GM18873 (cell line): Measurements from ENCODE around the gene KLF4.

Experiments used
- ATAC-seq: cut with Tn5 transposase; IDR thresholded peaks from one replicate; pipeline ENCODE4 v1.9.1; 2021; ENCODE audit warnings: mild to moderate bottlenecking, moderate library complexity, moderate number of reproducible peaks; ENCODE audit not compliant: unreplicated experiment, low FRiP score

Gene KLF4

GRCh38 chr9:107488375-107489143, 1.0 kb downstream of the KLF4 start:
- ATAC-seq = no peak

- no peak for ATAC-seq
These were observed 1.8 kb downstream of the KLF4 start for GRCh38 chr9:107487521-107488374.

GRCh38 chr9:107486674-107487520, 2.7 kb downstream of the KLF4 start:
- ATAC-seq = no peak

- ATAC-seq = no peak
These were observed 4.0 kb downstream of the KLF4 start for GRCh38 chr9:107485458-107486043.

GRCh38 chr9:107484117-107484723, 5.3 kb downstream of the KLF4 start:
- ATAC-seq = no peak

- ATAC-seq = no peak
These were observed 5.9 kb downstream of the KLF4 start for GRCh38 chr9:107483666-107484065.

GRCh38 chr9:107481035-107481434, 8.5 kb downstream of the KLF4 start:
- no peak for ATAC-seq

GRCh38 chr9:107480386-107480789, 9.2 kb downstream of the KLF4 start:
- no peak for ATAC-seq

GRCh38 chr9:107478805-107479204, 10.8 kb downstream of the KLF4 start:
- ATAC-seq = no peak

GRCh38 chr9:107474124-107474523, 15.4 kb downstream of the KLF4 start:
- no peak for ATAC-seq

- no peak for ATAC-seq
These were observed 16.8 kb downstream of the KLF4 start for GRCh38 chr9:107472581-107473340.

GRCh38 chr9:107471552-107471951, 18.0 kb downstream of the KLF4 start:
- ATAC-seq = no peak

- ATAC-seq = no peak
These were observed 22.2 kb downstream of the KLF4 start for GRCh38 chr9:107467416-107467815.

GRCh38 chr9:107466826-107467225, 22.7 kb downstream of the KLF4 start:
- no peak for ATAC-seq

GRCh38 chr9:107465467-107466451, 23.8 kb downstream of the KLF4 start:
- ATAC-seq = no peak

GRCh38 chr9:107464516-107464915, 25.1 kb downstream of the KLF4 start:
- ATAC-seq = no peak

- no peak for ATAC-seq
These were observed 26.9 kb downstream of the KLF4 start for GRCh38 chr9:107462691-107463090.
